HG03565 (cell line): Measurements from ENCODE around the gene UBASH3A.

Source experiments
- ATAC-seq: cut with Tn5 transposase; IDR thresholded peaks from one replicate; pipeline ENCODE4 v1.9.1; 2021; ENCODE audit warnings: mild to moderate bottlenecking, moderate library complexity; ENCODE audit not compliant: unreplicated experiment

UBASH3A gene

GRCh38 chr21:42429021-42429420 lies 25.3 kb downstream of the UBASH3A start:
- no peak for ATAC-seq

GRCh38 chr21:42429856-42430255 lies 26.2 kb downstream of the UBASH3A start:
- ATAC-seq = no peak

GRCh38 chr21:42430521-42430920 lies 26.8 kb downstream of the UBASH3A start:
- ATAC-seq = no peak

GRCh38 chr21:42431196-42431595 lies 27.5 kb downstream of the UBASH3A start:
- no peak for ATAC-seq

- ATAC-seq = no peak
Measured at GRCh38 chr21:42432695-42433094, 29.0 kb downstream of the UBASH3A start.

GRCh38 chr21:42433946-42434551 lies 30.3 kb downstream of the UBASH3A start:
- ATAC-seq = no peak

GRCh38 chr21:42434884-42435283 lies 31.2 kb downstream of the UBASH3A start:
- ATAC-seq = no peak

GRCh38 chr21:42435401-42435800 lies 31.7 kb downstream of the UBASH3A start:
- no peak for ATAC-seq

DNA sequence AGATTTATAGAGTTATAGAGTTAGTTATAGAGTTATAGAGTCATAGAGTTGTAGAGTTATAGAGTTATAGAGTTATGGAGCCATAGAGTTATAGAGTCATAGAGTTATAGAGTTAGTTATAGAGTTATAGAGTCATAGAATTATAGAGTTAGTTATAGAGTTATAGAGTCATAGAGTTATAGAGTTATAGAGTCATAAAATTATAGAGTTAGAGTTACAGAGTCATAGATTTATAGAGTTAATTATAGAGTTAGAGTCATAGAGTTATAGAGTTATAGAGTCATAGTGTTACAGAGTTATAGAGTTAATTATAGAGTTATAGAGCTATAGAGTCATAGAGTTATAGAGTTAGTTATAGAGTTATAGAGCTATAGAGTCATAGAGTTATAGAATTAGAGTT lies 32.1 kb downstream of the UBASH3A start:
- ATAC-seq = no peak

- no peak for ATAC-seq
Measured at GRCh38 chr21:42436914-42437313, 33.2 kb downstream of the UBASH3A start.

- no peak for ATAC-seq
Measured at GRCh38 chr21:42437786-42438185, 34.1 kb downstream of the UBASH3A start.

DNA sequence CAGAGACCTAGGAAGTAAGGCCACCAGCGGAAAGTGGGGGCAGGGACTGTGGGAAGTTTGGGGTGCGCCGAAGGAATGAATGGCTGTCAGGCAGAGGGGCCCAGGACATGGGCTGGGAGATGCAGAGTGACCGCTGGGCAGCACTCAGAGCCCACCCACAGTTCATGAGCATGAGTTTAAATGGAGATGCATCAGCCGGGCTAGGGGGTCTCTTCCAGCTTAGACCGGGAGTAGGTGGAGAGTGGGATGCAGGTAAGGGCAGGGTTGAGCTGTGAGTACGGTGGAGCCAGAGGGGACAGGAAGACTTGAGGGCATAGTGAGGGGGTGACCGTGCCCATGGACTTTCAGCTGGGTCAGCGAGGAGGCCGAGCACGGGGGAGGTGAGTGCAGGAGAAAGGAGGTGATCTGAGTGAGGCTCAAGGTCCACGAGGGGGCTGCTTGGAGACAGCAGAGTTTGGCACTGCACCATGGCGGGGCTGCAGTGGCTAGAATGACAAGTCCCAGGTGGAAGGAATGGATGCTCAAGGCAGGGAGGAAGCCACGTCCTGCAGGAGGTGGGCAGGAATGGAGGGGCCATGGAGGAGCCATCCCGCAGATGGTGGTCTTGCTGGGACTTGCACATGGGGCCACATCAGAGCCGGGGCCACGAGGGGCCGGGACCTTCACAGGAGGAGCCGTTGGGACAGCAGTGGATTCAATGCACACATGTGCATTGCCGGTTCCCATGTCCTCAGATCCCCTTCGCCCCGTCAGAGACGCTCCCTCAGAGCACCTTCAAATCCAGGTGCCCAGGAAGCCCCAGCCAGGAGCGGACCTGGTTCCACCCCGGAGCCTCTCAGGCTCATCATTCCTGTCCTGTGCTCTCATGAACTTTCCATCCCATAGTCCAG lies 34.9 kb downstream of the UBASH3A start:
- no peak for ATAC-seq

DNA sequence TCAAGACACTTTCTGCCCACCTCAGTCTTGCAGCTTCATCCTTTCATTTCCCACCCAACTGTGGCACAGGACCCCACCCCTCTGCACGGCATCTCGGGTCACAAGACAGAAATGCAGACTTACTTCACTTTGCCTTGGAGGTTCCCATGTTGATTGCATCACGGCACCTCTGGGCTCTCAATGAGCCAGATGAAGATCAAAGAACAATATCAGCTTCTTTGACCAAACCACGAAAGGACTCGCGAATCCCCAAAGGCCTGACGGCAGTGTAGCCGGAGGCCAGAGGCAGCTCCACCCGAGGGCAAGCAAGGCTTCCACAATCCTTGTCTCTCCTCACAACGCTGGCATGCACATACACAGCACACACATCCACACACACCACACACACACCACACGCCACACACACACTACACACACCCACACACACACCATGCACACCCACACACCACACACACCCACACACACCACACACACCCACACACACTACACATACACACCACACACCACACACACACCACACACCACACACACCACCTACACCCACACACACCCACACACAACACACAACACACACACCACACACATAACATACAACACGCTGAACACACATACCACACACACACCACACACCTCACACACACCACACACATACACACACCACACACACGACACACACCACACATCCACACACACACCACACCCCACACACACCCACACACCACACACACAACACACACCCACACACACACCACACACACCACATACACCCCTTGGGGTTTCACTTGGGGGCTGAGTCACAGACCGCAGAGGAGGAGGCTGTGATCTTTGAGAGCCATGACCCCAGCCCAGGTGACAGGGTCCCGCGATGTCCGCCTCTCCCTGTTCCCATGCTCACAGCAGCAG lies 35.8 kb downstream of the UBASH3A start:
- no peak for ATAC-seq

- ATAC-seq = peak; percentile 68
Measured at GRCh38 chr21:42440187-42440792, 36.6 kb downstream of the UBASH3A start.

- no peak for ATAC-seq
Measured at GRCh38 chr21:42441963-42442362, 38.3 kb downstream of the UBASH3A start.

DNA sequence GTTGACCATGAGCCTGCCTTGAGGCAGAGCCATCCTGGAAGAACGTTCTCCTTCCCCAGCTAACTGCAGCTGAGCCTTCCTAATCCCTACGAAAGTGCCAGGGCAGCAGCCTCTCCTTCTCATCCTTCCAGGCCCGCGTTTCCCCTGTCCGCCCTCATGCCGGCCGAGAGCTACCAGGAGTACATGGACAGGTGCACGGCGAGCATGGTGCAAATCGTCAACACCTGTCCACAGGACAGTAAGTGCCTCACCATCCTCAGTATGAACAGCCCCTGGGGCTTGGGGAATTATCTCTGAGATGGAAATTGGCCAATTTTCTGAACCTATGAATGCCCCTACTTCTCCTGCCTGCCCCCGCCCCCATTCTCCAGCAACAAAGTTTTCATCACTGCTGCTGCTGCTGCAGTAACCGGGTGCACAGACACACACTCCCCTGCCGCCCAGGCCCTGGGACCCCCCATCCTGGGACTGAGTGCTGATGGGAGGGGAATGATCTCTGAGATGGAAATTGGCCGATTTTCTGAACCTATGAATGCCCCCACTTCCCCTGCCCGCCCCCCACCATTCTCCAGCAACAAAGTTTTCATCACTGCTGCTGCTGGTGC lies 39.6 kb downstream of the UBASH3A start:
- no peak for ATAC-seq

DNA sequence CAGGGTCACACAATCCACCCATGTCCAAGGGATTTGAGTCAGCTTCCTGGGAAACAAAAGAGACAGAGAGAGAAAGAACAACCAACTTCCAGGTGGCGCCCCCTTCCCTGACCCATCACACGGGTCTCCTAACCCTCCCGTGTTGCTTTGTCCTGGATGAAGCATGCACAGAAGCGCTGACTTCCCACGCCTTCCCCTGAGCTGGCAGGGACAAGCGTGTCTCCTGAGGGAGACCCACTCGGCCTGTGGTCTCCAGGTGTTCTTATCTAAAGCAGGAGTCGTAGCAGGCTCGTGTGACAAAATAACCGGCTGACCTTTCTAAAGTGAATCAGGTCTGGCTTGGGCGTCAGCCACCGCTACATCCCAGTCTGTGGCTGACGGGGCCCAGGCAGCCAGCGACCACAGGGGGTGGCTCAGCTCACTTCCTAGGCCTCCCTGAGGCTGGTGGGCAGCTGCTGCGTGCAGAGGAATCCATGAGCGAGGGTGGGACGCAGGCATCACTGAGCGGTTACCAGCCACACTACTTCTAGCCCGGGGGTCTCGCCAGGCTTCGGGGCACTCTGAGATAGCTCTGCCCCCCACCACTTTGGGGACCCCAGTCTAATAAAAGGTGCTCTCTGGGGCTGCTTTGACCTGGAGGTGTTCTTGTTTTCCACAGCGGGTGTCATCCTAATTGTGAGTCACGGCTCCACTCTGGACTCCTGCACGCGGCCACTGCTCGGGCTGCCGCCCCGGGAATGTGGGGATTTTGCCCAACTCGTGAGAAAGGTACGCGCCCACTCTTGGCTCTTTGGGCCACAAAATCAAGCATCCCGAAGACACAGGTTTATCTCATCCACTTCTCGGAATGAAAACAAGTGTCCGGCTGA lies 40.4 kb downstream of the UBASH3A start:
- ATAC-seq = no peak

DNA sequence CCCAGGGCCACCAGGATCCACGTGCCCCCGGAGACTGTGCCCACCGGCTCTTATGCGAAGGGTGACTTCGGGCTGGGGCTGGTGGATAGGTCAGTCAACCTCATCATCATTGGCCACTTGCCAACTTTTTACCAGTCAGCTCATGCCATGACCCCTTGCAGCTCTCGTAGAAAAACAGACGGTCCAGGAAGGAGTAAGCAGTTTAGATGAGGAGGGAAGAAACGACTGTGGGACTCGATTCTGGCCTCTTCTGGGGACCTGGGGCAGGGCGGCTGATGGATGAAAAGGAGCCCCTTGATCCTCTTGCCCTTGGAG lies 41.0 kb downstream of the UBASH3A start:
- no peak for ATAC-seq

DNA sequence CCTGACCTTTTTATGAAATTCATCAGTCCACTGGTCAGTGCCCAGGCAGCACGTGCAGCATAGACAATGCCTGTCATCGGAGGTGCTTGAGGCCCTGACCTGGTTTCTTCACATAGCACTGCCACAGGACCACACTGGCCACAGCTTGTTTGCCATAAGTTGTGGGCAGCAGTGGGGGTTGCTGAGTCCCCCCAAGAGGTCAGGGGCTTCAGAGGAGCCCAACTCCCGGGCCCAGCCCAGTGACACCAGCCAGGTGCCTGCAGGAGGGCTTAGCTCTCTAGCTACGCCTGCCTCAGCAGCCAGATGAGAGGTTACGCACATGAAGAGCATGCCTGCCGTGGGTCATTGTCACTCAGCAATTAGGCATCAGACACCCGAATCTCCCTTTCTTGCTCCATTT lies 41.6 kb downstream of the UBASH3A start:
- ATAC-seq = no peak

DNA sequence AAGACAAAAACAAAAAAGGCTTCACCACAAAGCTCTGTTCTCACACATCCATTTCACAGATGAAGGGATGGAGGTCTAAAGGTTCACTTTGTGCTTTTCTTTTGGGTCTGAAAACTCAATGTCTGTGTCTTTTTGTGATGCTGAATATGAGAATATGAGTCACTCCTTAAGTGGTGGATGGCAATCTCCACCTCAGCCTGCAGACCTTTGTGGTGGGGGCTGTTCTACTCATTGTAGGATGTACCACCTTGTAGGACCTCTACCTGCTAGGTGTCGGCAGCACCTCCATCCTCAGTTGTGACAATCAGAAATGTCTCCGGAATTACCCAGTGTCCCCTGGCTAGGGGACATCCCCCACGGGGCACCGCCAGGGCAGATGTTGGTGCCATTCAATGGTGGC lies 42.8 kb downstream of the UBASH3A start:
- ATAC-seq = no peak
